Measurements from ENCODE around the gene MT3.

The MT3 gene

DNA sequence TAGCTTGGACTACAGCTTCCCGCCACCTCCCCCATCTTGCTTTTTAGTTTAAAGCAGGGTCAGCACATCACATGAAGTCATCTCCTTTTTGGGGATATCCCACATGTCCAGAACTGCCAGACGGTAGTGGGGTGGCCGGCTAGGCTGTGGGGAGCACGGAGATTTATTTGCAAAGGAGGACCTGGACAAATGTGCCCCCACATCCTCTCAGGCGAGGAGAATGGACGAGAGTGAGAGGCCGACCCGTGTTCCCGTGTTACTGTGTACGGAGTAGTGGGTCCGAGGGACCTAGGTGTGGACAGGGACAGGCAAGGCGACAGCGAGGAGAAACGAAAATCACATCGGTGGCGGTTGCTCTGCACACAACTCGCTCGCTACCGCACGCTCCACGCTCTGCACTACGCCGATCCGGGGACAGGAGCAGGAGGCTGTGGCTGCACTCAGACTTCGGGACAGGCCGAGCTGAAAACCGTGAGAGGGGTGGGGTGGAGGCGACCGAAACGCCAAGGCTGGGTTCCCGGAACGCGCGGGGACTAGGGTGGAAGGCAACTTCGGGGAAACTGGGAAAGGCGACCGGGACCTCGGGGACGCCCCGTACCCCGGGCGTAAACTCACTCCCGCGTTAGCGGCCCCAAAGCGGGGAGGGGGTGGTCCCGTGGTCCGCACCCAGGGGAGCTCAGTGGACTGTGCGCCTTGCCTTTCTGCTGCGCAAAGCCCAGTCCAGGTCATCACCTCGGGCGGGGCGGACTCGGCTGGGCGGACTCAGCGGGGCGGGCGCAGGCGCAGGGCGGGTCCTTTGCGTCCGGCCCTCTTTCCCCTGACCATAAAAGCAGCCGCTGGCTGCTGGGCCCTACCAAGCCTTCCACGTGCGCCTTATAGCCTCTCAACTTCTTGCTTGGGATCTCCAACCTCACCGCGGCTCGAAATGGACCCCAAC is 48.8 kb downstream of the MT3 start, which contains the start of gene MT1A:
Gene MT1A, plus strand, starts transcription at position 853 of the 937 bp plus-strand sequence. Its CDS starts 73 bp downstream, at position 926.
- no peak for TF ChIP-seq ZFX (IDR thresholded peaks at IDR 0.05)
- TF ChIP-seq, protein P1, sequence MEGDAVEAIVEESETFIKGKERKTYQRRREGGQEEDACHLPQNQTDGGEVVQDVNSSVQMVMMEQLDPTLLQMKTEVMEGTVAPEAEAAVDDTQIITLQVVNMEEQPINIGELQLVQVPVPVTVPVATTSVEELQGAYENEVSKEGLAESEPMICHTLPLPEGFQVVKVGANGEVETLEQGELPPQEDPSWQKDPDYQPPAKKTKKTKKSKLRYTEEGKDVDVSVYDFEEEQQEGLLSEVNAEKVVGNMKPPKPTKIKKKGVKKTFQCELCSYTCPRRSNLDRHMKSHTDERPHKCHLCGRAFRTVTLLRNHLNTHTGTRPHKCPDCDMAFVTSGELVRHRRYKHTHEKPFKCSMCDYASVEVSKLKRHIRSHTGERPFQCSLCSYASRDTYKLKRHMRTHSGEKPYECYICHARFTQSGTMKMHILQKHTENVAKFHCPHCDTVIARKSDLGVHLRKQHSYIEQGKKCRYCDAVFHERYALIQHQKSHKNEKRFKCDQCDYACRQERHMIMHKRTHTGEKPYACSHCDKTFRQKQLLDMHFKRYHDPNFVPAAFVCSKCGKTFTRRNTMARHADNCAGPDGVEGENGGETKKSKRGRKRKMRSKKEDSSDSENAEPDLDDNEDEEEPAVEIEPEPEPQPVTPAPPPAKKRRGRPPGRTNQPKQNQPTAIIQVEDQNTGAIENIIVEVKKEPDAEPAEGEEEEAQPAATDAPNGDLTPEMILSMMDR (conservative IDR thresholded peaks at IDR 0.05): no peak
- peak within 1 kb of the TSS; percentile 24; the same call in 1 of the 2 replicates for H3K27ac ChIP-seq

DNA sequence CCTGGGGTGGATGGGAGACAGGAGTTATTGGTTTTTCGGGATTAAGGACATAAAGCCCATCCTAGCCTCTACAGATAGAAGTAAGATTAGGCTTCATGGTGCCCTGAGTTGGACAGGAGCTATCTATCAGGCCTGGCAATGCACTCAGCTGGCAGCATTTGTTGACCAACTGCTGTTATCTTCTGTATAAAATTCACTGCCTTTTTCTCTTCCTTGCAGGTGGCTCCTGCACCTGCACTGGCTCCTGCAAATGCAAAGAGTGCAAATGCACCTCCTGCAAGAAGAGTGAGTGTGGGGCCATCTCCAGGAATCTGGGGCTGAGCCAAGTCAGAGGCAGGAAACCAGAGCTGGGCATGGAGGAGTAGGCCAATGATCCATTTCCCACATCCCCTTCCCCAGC is 49.7 kb downstream of the MT3 start:
- peak overlapping the region; percentile 24; the same call in 1 of the 2 replicates for H3K27ac ChIP-seq
- TF ChIP-seq, protein P1 (conservative IDR thresholded peaks at IDR 0.05): no peak
- TF ChIP-seq ZFX (IDR thresholded peaks at IDR 0.05): no peak

DNA sequence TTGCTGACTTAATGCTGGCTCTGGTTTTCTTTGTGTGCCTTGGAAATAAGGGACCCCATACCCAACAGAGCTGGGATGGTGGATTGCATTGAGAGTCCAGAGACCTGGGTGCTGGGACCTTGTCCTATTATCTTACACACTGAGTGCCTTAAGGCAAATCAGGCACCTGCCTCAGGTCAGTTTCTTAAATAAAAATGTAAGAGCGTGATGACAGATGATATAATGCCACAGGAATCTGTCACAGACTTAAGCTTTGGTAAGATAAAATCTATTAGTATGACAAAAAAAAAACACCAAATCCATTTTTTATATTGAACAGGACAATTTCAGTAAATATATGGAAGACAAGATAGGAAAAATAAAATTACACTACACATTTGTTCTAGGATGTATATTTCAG is 50.7 kb downstream of the MT3 start:
- H3K27ac ChIP-seq: no peak overlapping the region; the same call in 1 of the 2 replicates
- TF ChIP-seq ZFX (IDR thresholded peaks at IDR 0.05): no peak
- TF ChIP-seq, protein P1 (conservative IDR thresholded peaks at IDR 0.05): no peak

Data from C4-2B (cell line).